Sigmoid colon (tissue), 7 donors: Measurements from ENCODE around the gene LEFTY1. TPM values are rescaled to one million over a fixed set of nuclear protein-coding genes. Genes with fewer than 3 reads are reported as not detected.

Experiments
- DNase-seq: peaks from one replicate; pipeline ENCODE4 v3.0.0-alpha.2; 2019
- H3K27ac ChIP-seq, 4 donors: fragments of 200-600 bp; sonication (generic); one replicate each; pipeline ENCODE4 v1.5.1; 2016 to 2019; ENCODE audit warnings: mild to moderate bottlenecking in 1 of 4
- H3K27me3 ChIP-seq, 3 donors: fragments of 200-600 bp; sonication (generic); one replicate each; pipeline ENCODE4 v1.5.1; 2019; ENCODE audit warnings: mild to moderate bottlenecking in 1 of 3
- H3K36me3 ChIP-seq, 4 donors: fragments of 200-600 bp; sonication (generic); one replicate each; pipeline ENCODE4 v1.5.1; 2016 to 2019
- H3K4me1 ChIP-seq, 4 donors: fragments of 200-600 bp; sonication (generic); one replicate each; pipeline ENCODE4 v1.5.1; 2017 to 2019
- H3K4me3 ChIP-seq, 4 donors: fragments of 200-600 bp; sonication (generic); one replicate each; pipeline ENCODE4 v1.5.1; 2017 to 2019; ENCODE audit warnings: mild to moderate bottlenecking in 2 of 4, moderate library complexity in 1 of 4
- H3K9me3 ChIP-seq, 4 donors: fragments of 200-600 bp in 3 of 4; sonication (generic) in 3 of 4; one replicate each; pipeline versions ENCODE4 v1.5.1 to v1.6.1; 2013 to 2019
- CTCF ChIP-seq, 4 experiments: fragments of 450-650 bp in 3 of 4; fragments of 200-600 bp in 1 of 4; IDR thresholded peaks; one replicate each; pipeline ENCODE4 v1.5.1; 2016 to 2019; ENCODE audit warnings: antibody characterized with exemption in 4 of 4, mild to moderate bottlenecking in 3 of 4, moderate library complexity in 2 of 4
- EP300 ChIP-seq, 4 donors: sonication (generic); formaldehyde crosslinking; IDR thresholded peaks; one replicate each; pipeline ENCODE4 v1.6.1; 2017; ENCODE audit warnings: antibody characterized with exemption in 4 of 4
- POLR2A ChIP-seq, 2 donors: fragments of 450-650 bp; IDR thresholded peaks; one replicate each; pipeline ENCODE4 v1.6.1; 2016; ENCODE audit warnings: antibody characterized with exemption in 2 of 2, mild to moderate bottlenecking in 2 of 2, moderate library complexity in 2 of 2
- POLR2AphosphoS5 ChIP-seq, 4 donors: sonication (generic); formaldehyde crosslinking; IDR thresholded peaks; one replicate each; pipeline ENCODE4 v1.6.1; 2017; ENCODE audit warnings: antibody characterized with exemption in 4 of 4
- WGBS, 2 donors: extraction: QIAGEN DNeasy Blood & Tissue Kit; methylation state at CpG; one replicate each; pipeline ENCODE4 v1.1.7; 2013; 5-methylcytosine and 5-hydroxymethylcytosine counted together
- intact Hi-C: fragments of 100-400 bp; cut with DNase I; formaldehyde crosslinking; loops from one replicate; pipeline ENCODE4 v1.15.1; 2023
- polyA plus RNA-seq, 3 donors: library from polyadenylated mRNA; stranded (reverse); fragments of 200-250 nt; gene quantifications; one replicate each; pipeline ENCODE4 v1.2.3, GENCODE V29; 2013
- total RNA-seq, 4 donors: library from RNA; depleted of rRNA; stranded (reverse); fragments of >200 nt; gene quantifications; one replicate each; pipeline ENCODE4 v1.1.0, GENCODE V29; 2016
- donor health status: healthy with polysubstance abuse.
- donor health status: Bipolar disorder and iron deficiency.
- donor health status: healthy.

The LEFTY1 gene
- total and polyA plus RNA-seq, 7 donors = 14.4 to 120 (median 46.2) TPM; not detected in 4

GRCh38 chr1:225882694-225883615 is 6.0 kb downstream of the LEFTY1 start:
- Histone ChIP-seq H3K27me3 (no peaks in the 10 kb centered on the region), H3K36me3 (no peaks in the 10 kb centered on the region), H3K9me3 (no peaks in the 10 kb centered on the region), H3K4me3 (peak overlapping the region; percentile 91 to 98 (median 94)), H3K4me1 (peaks cover 0 to 49% (median 41%) of the 10 kb centered on the region in 4 donors), H3K27ac (peak overlapping the region; percentile 88 to 91 (median 90))
- DNase-seq = peak; percentile 81
- intact Hi-C loops = loop anchor here (2.0 to 5.0 kb wide), 4 partner anchors 28 to 94 kb away; partner anchors contain the start of genes EPHX1 and PYCR2
- TF ChIP-seq POLR2A (IDR thresholded peaks at IDR 0.05) (no peak), CTCF (IDR thresholded peaks at IDR 0.05) (peak in 2 of 4 experiments; percentile 4 to 12), POLR2AphosphoS5 (IDR thresholded peaks at IDR 0.05) (no peak), EP300 (IDR thresholded peaks at IDR 0.05) (no peak)
- 1 to 5% methylated on average over 63 of the region's 63 CpGs for WGBS, 2 donors

- WGBS, 2 donors = 0% methylated on average over 64 of the region's 64 CpGs
- Histone ChIP-seq H3K27me3 (no peaks in the 10 kb centered on the region), H3K4me1 (peaks cover 0 to 54% (median 49%) of the 10 kb centered on the region in 4 donors), H3K4me3 (peak within 1 kb of the TSS; percentile 91 to 98 (median 94)), H3K27ac (peak within 1 kb of the TSS; percentile 88 to 91 (median 90)), H3K9me3 (no peaks in the 10 kb centered on the region), H3K36me3 (peaks cover 0 to 4% (median 0%) of the 10 kb centered on the region in 4 donors)
- intact Hi-C loops = loop anchor here (2.0 to 5.0 kb wide), 4 partner anchors 29 to 95 kb away; partner anchors contain the start of genes EPHX1 and PYCR2
- TF ChIP-seq CTCF (IDR thresholded peaks at IDR 0.05) = peak in 1 of 4 experiments; percentile 49
- peak; percentile 66 to 84 for TF ChIP-seq POLR2A (IDR thresholded peaks at IDR 0.05)
- TF ChIP-seq POLR2AphosphoS5 (IDR thresholded peaks at IDR 0.05) = peak; percentile 83 to 94 (median 90)
- no peak for TF ChIP-seq EP300 (IDR thresholded peaks at IDR 0.05)
- peak; percentile 98 for DNase-seq
Observed at GRCh38 chr1:225881959-225882693, 6.8 kb downstream of the LEFTY1 start, which contains the start of gene TMEM63A. TMEM63A (minus strand) TSS chr1:225882380; CDS start chr1:225877580, 4,800 bp downstream.

- intact Hi-C loops = loop anchor here (5.0 kb wide), 2 partner anchors 69 to 96 kb away; partner anchors contain the start of gene EPHX1
- no peaks in the 10 kb centered on the region for H3K9me3 ChIP-seq
- peak; percentile 80 for DNase-seq
Observed at GRCh38 chr1:225881081-225881958, 7.6 kb downstream of the LEFTY1 start.

More at GRCh38 chr1:225881081-225881958, 7.6 kb downstream of the LEFTY1 start:
- 1 to 8% methylated on average over 25 of the region's 25 CpGs for WGBS, 2 donors
- Histone ChIP-seq H3K4me3 (peak overlapping the region; percentile 91 to 98 (median 94)), H3K4me1 (peaks cover 0 to 57% (median 51%) of the 10 kb centered on the region in 4 donors), H3K27ac (peak overlapping the region; percentile 88 to 91 (median 90)), H3K36me3 (peaks cover 0 to 11% (median 3%) of the 10 kb centered on the region in 4 donors), H3K27me3 (no peaks in the 10 kb centered on the region)
- TF ChIP-seq CTCF (IDR thresholded peaks at IDR 0.05) (no peak), EP300 (IDR thresholded peaks at IDR 0.05) (no peak), POLR2A (IDR thresholded peaks at IDR 0.05) (no peak), POLR2AphosphoS5 (IDR thresholded peaks at IDR 0.05) (no peak)
